HS-27A (cell line): ENCODE results near the gene TWIST2.

Experiments
- DNase-seq: peaks from one replicate; pipeline ENCODE4 v3.0.0-alpha.2; 2012; ENCODE audit warnings: low read depth, missing footprints

TWIST2 gene

DNA sequence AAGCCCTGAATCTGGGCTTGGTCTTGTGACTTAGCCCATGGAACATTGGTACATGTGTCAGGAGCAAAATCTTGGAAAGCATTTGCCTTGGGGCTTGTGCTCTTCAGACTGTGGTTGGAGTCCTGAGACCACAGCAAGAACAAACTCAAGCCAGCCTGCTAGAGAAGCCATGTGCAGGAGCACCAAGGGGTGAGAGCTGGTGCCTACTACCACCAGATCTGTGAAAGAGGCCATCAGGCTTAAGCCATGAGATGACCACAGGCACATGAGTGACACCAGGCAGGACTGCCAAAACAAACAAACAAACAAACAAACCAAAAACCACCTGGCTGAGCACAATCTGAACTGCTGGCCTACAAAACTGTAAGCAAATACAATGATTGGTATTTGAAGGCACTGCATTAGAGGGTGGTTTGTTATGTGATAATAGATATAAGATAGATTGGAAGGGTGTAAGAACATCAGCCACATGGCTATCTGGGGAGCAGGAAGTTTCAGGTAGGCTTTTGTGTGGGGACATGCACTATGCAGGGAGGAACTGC, 9.0 kb upstream of the TWIST2 start:
- DNase-seq = no peak

DNA sequence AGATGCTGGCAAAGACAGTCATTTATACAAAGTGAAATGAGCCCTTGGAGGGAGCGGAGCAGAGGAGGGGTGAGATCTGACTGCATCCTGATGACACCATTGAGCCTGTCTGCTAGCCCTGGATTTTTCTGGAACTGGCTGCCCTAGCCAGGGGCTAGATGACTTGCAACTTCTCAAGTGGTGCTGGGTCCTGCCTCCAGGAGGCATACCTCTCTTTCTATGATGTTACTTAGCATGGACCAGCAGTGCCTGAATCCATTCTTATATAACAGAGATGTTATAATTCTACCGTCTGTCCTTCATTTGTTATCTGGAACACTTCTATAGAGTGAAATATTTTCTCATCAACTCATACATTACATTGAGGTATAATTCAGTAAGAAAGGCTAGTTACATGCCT, 8.5 kb upstream of the TWIST2 start:
- no peak for DNase-seq

DNA sequence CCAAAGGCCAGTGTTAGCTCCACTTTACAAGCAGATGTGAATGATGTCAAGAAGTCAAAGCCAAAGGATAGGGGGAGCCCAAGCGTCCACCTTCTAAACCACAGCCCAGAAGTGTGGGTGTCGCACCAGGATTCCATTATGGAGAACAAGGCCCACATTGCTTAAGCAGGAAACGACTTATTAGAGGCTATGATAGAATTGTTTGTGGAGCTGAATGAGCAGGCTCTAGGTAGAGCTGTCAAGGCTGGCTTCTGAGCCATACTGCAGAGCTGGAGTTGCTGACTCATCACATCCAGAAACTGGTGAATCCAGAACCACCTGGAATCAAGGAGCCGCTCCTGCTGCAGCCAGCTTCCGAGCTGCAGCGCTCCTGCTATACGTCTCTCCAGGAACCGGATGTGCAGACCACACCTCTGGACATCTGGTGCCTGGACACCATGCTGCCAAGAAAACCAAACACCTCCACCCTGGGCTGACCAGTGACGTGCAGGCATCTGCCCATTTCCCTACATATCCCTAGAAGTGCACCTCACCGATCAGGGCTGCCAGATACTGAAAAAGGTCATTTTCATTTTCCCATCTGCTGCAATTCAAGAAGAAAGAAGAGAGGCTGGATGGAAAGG, 6.2 kb upstream of the TWIST2 start:
- no peak for DNase-seq

DNA sequence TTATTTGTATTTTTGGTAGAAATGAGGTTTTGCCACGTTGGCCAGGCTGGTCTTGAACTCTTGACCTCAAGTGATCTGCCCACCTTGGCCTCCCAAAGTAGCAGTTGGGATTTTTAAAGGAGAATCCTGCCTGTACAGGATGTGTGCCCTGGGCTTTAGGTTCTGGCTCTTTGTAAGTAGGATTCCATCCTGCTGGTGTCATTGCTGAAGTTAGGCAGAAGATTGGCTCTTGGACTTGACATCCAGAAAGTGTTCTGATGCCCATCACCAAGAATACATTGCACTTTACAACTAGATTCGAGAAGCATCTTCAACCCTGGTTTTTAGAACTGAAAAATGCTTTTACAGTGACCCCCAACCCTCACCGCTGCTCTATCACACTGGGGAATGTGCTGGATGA, 4.4 kb upstream of the TWIST2 start:
- DNase-seq = no peak

DNA sequence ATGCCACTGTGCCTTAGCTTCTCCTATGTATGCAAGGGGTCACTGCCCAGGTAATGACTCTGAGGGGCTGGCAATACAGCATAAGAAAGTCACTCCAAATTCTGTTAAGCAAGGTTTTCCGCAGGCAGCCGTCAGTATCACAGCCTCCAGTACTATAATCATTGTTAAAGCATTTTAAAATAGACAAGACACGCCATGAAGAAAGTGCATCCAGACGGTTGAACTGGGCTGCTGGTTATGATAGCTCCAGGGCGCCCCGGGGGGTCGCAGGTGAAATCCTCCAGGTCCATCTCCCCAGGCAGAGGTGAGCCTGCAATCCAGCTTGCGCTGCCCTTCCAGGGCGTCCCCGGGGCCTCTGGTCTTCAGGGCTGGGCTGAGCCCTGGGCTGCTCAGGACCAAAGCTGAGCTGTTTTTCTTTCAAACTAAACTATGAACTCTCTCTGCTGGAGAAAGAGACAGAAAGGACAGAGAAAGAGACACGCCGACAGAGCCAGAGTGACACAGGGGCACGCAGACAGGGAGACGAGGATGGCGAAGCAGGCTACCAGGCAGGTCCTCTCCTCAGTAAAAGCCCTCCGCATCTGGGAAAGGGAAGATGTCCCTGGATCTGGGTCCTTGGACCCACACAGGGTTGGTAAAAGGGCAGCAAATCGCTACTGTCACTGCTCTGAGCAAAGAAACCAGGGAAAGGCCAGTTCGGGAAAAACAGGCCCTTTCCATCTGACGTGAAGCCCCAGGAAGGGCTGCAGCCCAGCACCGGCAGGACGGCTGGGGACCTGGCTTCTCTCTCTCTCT, 2.1 kb upstream of the TWIST2 start:
- no peak for DNase-seq

DNA sequence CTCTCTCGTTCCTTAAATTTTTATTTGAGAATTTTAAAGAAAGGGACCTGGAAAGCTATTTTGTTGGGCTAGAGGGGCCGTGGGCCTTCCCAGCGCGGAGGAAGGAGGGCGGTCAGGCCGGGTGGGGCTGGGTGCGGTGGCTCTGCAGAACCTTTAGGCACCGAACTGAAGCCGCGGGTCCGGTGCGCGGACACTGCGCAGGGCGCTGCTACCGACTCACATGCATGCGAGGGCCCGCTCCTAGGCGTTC, 1.6 kb upstream of the TWIST2 start:
- DNase-seq = no peak

DNA sequence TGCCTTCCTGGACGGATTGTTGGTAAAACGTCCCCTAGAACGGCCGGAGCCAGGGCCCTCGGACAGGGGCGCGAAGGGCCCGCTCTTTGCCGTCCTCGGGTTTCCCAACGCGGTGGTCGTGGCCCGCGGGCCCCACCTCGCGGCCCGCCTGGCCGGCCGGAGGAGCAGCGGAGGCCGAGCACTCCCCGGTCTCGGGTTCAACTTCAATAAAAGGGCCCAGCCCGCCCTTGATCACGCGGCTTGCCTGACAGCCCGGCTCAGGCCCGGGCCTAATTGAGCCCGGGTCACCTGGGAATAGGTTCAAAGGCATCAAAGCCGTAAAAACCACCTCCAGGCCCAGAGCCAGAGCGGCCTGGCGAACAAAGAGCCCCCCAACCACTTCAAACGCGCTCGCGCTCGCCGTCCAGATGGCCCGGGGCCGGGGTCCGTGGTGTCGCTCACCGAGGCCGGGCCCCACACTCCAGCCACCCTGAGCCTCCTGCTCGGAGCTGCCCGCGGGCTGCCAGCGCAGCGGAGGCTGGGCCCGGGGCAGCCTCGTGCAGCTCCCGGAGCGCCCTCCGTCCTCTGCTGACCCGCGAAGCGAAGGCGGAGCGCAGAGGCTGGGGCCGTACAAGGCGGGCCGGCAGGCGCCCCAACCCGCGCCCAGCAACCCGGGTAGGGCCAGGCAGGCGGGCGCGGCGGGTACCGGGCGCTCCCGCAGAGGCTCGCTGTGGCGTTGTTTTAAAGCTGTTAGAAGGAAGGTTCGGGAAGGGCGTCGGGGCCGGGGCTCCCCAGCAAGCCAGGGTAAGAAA, 1.1 kb upstream of the TWIST2 start:
- no peak for DNase-seq

DNA sequence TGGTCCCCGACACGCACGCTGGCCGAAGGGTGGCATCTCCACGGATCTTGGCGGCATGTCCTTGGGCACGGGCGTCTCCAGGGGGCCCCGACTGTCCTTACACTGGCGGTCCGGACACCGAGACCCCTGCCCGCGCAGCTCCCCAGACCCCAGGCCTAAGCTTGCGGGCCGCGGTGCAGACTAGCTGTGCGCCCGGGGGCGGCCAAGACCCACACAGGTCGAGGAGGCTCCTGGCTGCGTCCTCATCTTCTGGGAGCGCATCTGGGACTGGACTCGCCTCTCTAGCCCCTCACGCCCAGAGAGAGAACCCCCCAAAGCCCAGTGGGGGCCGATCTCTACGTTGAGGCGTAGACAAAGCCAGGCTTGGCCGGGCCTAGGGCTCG, 475 bp upstream of the TWIST2 start:
- no peak for DNase-seq

DNA sequence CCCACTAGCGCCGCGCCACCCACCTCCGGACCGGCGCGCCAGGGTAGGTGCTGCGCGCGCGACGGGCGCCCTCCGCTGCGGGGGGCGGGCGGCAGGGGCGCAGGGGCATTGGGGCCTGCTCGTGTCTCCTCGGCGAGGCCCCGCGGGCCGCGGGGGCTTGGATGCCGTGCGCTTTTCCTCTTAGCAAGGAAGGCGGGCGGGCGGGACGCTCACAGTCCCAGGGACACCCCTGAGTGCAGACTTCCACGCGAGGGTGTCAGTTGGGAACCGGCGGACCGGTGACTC, 748 bp downstream of the TWIST2 start:
- no peak for DNase-seq

DNA sequence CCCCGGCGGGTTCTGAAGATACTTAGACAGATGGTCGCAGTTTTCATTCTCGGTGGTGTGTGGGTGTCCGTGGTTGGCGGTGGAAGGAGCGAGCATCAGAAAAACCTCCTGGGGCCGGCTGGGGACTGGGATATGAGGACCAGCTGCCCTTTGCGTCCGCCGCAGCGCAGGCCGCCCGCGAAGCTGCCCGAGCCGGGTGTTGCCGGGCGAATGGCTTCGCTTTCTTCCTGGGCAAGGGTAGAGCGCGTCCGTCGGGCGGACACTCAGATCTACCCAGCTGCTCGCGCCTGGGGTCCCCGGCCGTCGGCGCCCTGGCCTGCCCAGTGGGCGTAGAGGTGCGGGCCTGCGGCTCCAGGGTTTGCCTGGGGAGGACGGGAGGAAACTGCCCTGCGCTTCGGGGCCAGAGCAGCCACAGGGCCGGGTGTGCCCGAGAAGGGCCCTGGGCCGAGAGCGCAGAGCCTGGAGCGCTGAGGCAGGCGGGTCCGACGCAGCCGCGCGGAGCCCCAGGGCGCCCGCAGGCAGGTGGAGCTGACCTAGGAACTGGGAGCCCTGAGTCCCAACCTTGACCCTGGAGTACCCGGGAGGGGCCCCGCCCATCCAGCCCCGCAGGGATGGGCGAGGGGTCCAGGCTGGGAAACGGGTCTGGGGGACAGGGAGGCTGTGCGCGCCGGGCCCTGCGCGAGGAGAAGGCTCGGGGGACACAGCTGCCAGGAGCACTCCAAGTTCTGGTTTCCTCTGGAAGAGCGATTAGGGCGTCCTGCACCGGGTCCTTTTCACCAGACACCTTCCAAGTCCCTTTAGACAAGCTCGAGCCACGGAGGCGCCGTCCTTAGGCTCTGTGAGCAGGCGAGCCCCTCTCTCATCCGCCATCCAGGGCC, 1.3 kb downstream of the TWIST2 start:
- no peak for DNase-seq

DNA sequence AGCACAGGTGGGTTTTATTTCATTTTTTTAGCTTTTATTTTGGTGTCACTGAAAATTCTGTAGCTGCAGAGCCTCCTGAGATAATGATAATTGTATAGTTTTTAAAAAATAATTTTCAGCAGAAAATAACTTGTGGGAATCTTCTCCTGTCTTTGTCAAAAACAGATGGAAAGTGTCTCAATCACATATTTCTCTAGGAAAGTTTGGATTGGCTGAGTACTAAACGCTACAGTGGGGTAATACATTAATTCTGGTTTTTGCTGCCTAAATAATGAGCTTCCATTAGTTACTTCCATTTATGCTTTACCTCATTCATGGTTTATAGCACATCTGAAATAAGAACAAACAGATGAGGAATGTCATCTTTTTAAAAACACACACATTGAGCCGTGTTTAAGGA, 2.2 kb downstream of the TWIST2 start:
- no peak for DNase-seq

DNA sequence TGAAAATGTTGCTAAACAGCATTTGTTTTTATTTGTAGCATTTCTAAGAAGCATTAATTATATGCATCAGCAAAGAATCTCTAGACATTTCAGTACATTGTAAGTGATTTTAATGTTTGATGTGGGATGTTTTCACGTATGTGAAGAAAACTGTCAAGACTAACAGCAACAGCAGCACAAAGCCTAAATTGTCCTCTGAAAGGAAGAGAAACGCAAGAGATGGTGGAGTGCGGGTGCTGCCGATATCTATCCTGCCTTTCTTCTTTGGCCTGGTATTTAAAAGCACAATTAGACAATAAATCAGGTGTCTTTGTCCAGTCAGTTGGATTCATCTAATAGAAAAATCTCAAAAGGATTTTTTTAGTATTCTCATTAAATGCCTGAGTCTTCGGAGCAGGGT, 3.1 kb downstream of the TWIST2 start:
- DNase-seq = no peak

DNA sequence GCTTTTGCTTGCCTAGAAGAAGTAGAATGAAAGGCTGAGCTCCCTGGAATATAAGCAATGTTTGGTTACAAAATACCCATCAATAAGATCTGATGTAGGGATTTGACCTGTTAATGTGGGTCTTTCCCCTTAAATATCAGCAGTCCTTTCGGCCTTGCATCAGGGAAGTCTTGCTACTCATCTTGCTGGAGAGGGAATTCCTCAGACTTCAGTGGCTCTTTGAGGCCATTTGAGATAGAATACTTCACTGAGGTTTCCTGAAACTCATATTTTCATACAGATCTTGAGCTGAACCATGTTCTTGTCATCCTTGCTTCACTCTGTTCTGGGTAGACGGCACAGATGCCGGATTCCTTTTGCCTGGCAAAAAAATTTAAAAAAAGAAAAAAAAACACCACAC, 3.9 kb downstream of the TWIST2 start:
- DNase-seq = no peak

DNA sequence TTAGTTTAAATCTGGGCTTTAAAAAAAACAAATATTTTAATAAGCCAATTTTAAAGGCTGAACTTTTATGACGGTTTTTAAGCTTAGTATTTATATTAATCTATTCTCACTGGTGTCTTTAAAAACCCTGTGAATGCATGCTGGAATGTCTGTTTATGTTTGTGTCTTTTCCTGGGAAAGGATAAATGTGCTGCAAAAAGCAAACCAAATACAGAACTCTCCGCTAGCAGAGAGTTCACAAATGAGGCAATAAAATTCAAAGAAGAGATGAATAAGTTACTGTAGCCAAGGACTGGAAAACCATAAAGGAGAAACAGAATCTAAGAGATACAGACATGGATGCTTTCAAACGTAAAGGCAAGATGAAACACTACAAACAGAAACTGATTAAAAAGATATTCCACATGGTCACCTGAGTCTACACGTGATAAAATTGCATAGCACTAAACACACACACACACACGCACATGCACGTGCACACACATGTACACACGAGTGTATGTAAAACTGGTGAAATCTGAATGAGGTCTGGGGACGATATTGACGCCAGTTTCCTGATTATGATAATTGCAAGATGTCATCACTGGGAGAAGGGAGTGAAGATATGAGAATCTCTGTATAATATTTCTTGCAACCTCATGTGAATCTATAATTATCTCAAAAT, 4.5 kb downstream of the TWIST2 start:
- DNase-seq = no peak

DNA sequence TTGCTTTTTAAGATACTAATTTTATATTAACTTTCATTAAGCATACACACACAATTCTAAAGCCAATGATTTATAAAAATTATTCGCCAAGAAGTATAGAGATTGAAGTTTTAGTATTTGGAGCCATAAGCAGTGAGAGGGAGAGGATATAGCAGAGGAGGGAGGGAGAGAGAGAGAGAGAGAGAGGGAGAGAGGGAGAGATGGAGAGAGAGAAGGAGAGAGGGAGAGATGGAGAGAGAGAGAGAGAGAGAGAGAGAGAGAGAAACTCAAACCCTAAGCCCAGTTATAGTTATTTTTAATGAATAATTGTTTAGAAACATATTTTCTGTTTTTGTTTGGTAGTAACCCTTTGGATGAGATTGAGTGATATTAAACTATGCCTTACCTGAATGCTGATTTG, 5.3 kb downstream of the TWIST2 start:
- DNase-seq = no peak

DNA sequence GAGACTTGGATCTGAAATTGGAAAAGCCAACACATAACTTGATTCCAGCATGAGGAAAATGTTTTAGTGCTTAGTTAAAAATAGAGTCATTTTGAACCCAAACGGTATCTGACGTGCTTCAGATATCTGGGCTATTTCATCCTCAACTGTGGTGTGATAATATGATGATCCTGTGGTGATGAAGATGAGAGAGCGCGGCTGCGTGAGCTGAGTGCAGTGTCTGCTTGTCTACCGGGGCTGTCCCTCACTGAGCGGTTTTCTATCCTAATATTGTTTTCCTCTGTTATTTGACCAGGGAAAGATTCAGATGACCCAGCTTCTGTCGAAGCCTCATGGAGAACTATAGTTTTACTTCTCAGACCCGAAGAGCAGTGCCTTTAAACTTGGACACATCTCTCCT, 5.8 kb downstream of the TWIST2 start:
- DNase-seq = no peak

DNA sequence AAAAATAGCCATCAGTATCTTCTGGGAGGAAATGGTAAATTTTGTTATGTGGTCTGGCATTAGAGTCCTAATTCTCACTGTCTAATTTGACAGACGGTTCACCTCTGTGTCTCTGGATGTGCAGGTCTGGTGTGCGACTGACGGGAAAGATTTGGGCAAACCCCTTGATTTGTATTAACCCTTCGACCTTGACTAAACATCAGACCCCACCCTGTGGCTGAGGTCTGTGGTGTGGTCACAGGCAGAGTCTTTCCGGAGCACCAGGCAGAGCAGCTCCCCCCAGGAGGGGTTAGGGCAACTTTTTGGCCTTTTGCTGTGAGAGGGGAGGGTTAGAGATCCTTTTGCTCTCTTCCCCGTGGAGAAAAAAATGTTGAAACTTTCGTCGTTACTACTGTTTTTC, 6.4 kb downstream of the TWIST2 start:
- DNase-seq = no peak

DNA sequence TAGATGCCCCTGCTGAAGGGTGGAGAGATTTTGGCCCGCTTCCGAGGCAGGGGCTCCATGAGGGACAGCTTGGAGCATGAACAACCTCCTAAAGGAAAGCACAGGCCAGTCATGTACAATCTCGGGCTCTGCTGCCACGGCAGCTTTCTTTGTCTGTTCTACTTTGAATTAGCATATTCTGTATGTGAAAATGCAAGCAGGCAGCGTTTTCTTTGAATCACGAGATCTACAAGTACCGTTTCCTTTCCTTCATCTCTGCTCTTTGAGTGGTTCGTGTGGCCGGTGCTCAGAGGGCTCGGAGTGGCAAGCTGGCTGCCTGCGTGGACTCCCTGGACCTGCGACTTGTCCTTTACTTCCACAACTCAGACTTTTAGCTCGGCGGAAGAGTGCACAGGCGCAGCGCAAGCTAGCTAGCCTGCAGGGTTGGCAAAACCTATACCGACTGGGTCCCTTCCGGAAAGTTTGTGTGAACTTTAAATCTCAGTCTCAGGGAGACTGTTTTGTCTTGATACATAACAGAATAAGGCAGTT, 6.9 kb downstream of the TWIST2 start:
- no peak for DNase-seq

DNA sequence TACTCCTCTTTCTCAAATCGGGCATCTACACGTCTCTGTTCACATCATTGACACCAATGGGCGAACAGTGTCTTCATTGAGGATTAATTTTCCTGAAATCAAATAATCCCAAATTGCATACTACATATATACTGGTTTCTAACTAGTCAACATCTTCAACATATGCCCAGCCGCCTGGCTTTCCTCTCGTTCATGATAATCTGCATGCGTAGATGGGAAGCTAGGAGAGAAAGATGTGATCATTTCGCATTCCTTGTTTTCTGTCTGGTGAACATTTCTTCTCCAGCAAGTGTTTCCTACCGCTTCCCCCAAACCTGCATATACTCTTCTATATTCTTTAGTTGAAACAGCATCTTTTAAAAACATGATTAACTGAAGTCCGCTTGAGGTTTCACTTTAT, 7.4 kb downstream of the TWIST2 start:
- no peak for DNase-seq

DNA sequence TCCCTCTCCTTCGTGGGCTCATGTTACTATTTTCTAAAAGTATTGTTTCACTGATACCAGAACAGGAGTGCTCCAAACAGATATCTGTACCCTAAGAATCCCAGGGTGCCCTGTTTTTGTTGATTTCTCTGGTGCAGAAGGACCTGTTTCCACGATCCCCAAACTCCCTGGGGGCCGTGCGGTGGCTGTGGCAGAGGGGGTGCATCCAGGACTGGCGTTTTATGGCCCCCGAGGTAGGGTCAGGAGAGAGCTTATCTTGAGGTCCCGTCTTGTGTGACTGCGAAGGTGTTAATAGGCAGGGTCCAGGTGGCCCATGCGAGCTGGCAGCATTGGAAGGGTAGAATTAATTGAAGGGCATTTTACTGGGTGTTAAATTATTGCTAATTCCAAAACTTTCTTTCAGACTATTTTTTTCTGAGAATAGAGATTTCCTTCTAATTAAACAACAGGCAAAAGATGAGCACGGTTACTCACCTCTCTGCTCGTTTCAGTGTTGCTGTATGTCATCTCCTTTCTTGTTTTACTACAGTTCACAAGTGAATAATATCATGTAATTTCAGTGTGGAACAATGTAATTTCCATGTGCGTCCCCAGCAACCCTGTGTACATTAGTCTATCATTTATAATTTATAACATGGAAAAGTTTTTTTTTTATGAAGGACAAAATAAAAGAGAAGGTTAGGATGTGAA, 8.2 kb downstream of the TWIST2 start:
- no peak for DNase-seq
